Activated CD4-positive, alpha-beta T cell treated with anti-CD3 and anti-CD28 coated beads, Interleukin-10, Interleukin-2, amounts not matched to agents 100 ng/mL and 50 ng/mL, durations not matched to agents 16 hours and 8 hours (primary cell): ENCODE results near the gene PPM1G.
"Not testable (repeated sequence)": the region's sequence is repeated elsewhere in the genome, so short reads cannot be mapped to it uniquely, and the experiment has no call there.

ENCODE experiments used
- DNase-seq: peaks from one replicate; pipeline ENCODE4 v3.0.0-alpha.2; 2020

The PPM1G gene, protein sequence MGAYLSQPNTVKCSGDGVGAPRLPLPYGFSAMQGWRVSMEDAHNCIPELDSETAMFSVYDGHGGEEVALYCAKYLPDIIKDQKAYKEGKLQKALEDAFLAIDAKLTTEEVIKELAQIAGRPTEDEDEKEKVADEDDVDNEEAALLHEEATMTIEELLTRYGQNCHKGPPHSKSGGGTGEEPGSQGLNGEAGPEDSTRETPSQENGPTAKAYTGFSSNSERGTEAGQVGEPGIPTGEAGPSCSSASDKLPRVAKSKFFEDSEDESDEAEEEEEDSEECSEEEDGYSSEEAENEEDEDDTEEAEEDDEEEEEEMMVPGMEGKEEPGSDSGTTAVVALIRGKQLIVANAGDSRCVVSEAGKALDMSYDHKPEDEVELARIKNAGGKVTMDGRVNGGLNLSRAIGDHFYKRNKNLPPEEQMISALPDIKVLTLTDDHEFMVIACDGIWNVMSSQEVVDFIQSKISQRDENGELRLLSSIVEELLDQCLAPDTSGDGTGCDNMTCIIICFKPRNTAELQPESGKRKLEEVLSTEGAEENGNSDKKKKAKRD

GRCh38 chr2:27409321-27410073 lies at the start of gene PPM1G:
Gene PPM1G (minus strand): TSS chr2:27409591. CDS start chr2:27409422, 169 bp downstream.
- DNase-seq = peak; percentile 97

- DNase-seq = no peak
Observed at GRCh38 chr2:27453968-27454367, 44.6 kb upstream of the PPM1G start.

- peak; percentile 45 for DNase-seq
Observed at GRCh38 chr2:27451095-27451494, 41.7 kb upstream of the PPM1G start.

DNA sequence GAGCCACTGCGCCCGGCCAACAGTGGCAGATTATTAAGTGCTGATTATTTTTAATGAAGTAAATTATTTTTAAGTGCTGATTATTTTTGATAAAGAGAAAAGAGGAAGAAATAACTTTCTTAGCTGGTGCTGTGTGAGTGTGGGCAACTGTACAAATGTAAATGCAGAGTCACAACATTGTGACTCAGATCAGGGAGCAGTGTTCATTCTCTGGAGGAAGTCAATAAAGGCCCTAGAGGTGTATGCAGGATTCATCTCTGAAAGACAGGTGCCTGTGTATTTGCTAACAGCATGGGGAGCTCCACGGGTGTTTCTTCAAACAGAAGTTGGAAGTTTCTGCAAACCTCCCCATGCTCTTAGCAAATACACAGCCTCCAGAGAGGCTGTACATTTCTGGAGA lies 39.0 kb upstream of the PPM1G start:
- no peak for DNase-seq

- peak; percentile 18 for DNase-seq
Observed at GRCh38 chr2:27446057-27446456, 36.7 kb upstream of the PPM1G start.

DNA sequence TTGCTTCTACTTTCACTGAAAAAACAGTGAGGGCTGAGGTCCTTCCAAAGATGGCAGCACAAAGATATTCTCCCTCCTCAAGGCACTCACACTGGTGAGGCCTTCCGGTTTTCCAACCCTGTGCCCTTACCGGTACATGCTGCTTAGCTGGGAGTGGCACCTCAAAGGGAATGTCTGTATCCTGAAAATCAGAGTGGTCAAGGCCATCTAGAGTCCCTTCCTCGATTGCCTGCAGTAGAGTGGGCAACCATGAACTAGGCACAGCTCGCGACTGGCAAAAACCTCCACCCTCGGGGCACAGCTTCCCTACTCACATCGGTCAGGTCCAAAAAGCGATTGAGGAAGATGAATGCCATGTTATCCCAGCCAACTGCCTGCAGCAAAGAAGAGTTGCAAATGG lies 36.2 kb upstream of the PPM1G start:
- no peak for DNase-seq

DNA sequence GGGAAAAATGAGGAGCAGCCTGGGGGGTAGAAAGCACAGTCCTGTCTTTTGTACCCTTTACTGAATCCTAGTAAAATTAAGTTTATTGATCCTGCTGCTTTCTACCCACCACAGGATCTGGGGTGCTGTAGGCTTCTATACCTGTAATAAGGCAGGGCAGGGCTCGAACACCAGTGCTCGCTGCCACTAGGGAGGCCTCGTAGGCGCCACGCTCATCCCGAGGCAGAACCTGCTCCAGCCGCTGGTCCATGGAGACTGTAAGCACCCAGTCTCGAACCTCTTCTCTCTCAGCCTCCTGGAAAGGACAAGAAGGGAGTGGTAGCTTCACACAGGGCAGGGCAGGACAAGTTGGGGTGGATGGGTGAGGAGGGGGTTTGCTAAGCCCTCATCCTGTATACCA lies 35.8 kb upstream of the PPM1G start:
- DNase-seq = no peak

GRCh38 chr2:27442920-27443282 lies 33.5 kb upstream of the PPM1G start:
- no peak for DNase-seq

DNA sequence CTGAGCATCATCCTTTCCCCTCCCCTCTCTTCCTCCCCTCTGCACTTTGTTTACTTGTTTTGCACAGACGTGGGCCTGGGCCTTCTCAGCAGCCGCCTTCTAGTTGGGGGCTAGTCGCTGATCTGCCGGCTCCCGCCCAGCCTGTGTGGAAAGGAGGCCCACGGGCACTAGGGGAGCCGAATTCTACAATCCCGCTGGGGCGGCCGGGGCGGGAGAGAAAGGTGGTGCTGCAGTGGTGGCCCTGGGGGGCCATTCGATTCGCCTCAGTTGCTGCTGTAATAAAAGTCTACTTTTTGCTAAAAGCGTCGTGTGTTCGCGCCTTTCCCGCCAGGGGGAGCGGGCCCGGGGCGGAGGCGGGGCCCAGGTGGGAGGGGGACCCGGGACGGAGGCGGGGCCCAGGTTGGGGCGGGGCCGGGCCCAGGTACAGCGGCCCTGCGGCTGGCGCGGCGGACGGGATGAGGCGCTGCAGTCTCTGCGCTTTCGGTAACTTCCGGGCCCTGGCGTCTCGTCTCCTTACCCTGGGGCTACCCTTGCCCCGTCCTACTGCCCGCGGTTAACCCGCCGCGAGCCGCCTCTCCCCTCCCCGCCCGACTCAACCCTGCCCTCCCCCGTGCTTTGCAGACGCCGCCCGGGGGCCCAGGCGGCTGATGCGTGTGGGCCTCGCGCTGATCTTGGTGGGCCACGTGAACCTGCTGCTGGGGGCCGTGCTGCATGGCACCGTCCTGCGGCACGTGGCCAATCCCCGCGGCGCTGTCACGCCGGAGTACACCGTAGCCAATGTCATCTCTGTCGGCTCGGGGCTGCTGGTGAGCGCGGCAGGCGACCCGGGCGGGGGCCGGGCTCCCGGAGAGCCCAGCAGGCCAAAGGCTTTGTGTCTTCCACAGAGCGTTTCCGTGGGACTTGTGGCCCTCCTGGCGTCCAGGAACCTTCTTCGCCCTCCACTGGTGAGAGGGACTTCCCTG lies 32.8 kb upstream of the PPM1G start, which contains the start of gene KRTCAP3:
Gene KRTCAP3, plus strand, starts transcription at position 424 of the 962 bp plus-strand sequence. Its CDS starts 32 bp downstream, at position 456.
- DNase-seq = peak; percentile 22

GRCh38 chr2:27441226-27441926 lies 32.0 kb upstream of the PPM1G start:
- no peak for DNase-seq

DNA sequence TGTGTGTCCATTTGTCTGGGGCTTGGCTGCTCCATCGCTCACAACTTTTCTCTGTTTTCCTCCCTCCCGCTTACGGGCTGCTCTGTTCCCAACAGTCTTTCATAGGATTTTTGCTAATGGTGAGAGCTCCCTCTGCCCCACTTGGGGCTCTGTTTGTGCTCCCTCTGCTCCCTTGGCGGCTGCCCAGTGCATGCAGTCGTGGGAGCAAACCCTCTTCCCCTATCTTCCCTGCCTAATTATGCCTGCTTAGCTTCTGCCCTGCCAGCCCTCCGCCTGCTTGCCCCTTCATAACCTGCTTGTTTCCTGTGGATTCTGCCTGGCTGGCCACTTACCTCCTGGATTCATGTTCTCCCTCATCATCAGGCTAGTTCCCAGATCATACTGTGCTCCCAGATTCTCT lies 26.2 kb upstream of the PPM1G start:
- DNase-seq = no peak

- DNase-seq = peak; percentile 71
Observed at GRCh38 chr2:27431395-27431794, 22.0 kb upstream of the PPM1G start.

DNA sequence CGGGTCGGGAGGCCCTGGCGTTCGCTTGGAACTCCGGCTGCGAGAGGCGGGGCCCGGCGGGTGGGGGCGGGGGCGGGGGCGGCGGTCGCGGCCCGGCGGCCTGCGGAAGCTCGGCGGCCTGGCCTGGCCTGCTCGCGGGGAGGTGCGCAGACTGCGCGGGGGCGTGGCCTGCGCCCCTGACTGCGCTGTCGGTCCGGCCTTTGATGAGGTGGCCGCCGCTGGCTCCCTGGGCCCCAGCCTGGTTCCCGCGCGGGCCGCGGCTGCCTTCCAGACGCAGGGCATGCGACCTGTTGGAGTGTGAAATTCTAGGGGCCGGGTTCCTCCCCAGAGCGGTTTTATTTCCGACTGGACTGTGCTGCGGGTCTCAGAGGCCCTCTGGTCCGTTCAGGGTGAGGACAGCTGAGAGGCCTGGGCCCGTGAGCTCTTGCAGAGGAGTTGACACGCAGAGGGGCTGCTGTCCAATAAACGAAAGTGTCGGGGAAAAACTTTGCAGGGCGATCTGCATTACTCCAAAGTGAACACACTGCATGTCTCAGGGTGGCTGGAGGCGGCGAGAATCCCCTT lies 19.7 kb upstream of the PPM1G start:
- DNase-seq = peak; percentile 90

DNA sequence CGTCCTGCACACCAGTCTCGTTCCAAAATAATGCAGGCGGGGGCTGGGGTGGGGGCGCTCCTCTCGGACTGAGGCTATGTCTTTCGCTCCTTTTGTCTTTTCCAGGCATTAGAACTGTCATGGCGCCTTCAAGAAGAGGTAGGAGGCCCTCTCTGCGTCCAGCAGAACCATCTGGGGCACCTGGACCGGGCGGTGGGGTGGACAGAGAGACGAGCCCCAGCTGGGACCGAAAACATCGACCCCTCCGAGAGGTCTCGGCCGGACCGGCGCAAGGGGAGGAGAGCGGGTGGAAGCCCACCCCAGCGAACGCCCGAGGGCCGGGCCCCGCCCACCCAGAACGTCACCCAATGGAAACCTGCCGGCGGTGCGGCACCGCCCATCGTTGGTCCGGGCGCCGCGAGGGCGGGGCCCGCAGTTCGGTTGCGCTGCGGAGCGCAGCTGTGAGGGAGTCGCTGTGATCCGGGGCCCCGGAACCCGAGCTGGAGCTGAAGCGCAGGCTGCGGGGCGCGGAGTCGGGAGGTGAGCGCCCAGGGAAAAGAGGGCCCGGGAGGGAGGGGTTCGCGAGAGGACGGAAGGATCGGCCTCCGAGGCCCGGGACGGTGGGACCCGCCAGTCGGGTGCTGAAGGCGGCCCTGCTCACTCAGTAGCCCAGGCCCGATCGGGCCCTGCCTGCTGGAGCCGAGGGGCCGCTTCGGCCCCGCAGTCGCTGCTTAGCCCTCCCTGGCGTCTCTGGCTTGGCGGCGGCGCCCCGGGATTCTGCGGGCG lies 19.0 kb upstream of the PPM1G start, which contains the start of gene NRBP1:
Gene NRBP1, plus strand, starts transcription at position 419 of the 765 bp plus-strand sequence. CDS start 4,643 bp downstream, outside the sequence.
- DNase-seq = peak; percentile 95

GRCh38 chr2:27427863-27428212 lies 18.4 kb upstream of the PPM1G start:
- no peak for DNase-seq

GRCh38 chr2:27425039-27425438 lies 15.6 kb upstream of the PPM1G start:
- DNase-seq = not testable (repeated sequence)

DNA sequence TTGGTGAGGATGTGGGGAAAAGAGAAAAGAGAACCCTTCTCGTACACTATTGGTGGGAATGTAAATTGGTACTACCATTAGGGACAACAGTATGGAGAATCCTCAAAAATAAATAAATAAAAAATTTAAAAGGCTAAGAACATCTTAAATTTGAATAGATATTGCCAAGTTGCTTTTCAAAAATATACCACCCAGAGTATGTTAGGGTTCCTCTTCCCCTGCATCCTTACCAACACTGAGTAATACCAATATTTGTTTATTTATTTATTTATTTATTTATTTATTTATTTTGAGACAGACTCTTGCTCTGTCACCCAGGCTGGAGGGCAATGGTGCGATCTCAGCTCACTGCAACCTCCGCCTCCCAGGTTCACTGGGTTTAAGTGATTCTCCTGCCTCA lies 13.6 kb upstream of the PPM1G start:
- DNase-seq = no peak

DNA sequence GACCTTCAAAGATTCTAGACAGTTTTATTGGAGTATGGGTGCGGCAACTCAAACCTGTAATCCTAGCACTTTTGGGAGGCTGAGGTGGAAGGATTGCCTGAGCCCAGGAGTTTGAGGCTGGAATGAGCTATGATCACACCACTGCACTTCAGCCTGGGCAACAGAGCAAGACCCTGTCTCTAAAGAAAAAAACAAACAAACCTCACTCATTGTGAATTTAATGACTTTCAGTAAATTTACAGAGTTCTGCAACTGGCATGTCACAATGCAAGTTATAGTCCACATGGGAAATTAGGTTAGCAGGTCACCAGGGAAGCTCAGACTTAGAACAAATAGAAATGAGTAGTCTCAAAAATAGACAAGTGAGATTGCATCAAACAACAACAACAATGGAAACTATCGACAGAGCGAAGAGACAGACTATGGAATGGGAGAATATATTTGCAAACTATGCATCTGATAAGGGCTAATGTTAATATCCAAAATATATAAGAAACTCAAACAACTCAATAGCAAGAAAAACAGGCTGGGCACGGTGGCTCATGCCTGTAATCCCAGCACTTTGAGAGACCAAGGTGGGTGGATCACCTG lies 12.4 kb upstream of the PPM1G start:
- DNase-seq = no peak

- DNase-seq = no peak
Observed at GRCh38 chr2:27420996-27421395, 11.6 kb upstream of the PPM1G start.

- no peak for DNase-seq
Observed at GRCh38 chr2:27416151-27416550, 6.8 kb upstream of the PPM1G start.
